GM19397 (cell line): Measurements from ENCODE around the gene BCAT1.

Experiments
- ATAC-seq: cut with Tn5 transposase; IDR thresholded peaks from one replicate; pipeline ENCODE4 v1.9.1; 2021; ENCODE audit warnings: mild to moderate bottlenecking, moderate library complexity; ENCODE audit not compliant: unreplicated experiment

The BCAT1 gene

DNA sequence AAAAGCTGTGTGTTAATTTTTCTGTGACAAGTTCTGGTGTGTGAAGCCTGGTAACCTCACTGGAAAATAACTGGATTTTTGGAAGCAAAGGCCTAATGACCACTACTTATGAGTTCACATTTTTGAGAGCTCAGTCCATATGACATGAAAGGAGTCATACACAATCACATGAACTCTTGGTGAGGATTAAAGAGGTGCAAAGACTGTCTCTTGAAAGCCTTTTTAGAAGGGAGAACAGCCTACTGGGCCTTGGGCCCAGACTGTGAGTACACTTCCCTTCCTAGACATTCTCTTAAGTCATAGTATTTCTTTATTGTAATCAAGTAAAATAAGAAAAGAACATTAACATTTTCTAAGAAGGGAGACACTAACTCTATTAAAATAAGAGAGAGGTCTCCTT, 176.1 kb downstream of the BCAT1 start:
- no peak for ATAC-seq

DNA sequence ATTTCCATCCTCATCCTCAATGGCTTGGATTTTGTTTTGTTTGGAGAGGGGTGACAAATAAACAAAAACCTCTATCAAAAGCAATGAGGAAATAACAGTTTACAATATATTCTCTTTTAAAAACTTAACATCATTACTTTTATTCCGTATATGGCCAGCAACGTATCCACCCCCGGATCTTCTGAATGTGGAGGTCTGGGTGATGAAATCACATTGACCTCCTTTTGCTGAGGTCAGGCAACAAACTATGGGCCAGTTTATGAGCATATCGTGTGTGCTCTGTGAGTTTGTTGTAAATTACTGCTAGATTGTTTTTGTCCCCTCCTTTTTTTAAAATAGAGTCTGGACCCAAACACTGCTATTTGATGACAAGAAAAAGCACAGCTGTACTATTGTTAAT, 178.1 kb downstream of the BCAT1 start:
- ATAC-seq: no peak

DNA sequence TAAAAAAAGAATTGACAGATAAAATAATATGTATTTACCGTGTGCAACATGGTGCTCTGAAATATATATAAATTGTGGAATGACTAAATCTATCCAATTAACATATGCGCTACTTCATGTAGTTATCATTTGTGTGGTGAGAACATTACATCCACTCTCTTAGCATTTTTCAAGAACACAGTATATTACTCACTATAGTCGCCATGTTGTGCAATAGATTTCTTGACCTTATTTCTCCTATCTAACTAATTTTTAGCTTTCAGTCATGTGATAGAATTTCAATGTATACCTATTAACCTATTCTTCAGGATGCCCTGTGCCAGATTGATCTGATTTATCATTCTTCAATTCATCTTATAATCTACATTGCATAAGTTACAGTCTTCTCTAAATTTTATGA, 178.6 kb downstream of the BCAT1 start:
- no peak for ATAC-seq

DNA sequence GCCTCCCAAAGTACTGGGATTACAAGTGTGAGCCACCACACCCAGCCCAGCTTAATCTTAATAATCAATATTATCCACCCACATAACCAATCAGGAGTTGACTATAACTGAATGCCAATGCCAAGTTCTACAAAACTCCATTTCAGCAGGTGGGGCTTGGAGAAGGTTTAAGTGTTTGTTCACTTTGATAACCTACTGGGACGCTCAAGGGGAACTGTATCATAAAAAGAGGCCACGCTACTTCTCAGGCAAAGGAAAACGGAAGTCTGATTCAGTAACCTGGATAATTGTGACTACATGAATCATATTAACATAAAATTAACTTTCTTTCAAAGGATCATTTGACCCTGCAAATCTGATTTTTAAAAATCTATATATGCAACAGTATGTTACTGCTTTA, 179.2 kb downstream of the BCAT1 start:
- no peak for ATAC-seq

DNA sequence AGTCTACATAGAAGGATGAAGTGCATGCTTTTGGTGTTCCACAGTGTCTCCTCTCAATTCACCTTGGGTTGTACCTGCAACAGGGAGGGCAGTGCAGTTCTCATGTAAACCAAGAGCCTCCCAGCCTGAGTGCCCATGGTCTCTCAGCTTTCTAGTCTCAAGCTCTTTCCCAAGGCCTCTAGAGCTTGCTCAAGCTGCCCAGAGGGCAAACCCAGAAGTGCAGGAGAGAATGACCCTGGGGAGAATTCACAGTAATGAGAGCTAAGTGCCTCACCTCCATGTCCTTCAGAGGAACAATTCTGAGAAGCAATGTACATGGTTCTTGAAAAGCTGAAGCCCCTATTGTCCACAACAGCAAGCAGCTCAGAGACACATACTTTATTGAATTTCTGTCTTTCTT, 180.5 kb downstream of the BCAT1 start:
- ATAC-seq: no peak

DNA sequence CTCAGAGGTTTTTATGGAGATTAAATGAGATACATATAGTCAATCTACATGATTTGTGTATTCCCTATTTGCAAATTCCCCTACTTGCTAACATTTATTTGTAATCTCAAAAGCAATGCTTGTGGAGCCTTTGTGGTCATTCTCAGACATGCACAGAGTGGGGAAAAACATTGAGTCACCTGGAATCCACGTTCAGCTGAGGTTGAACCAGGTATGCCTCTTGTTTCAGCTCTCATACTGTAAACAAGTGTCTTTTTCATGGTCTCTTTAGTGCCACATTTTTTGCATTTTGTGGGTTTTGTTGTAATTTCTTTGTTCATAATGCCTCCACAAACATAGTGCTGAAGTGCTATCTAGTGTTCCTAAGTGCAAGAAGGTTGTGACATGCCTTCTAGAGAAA, 181.9 kb downstream of the BCAT1 start:
- no peak for ATAC-seq

DNA sequence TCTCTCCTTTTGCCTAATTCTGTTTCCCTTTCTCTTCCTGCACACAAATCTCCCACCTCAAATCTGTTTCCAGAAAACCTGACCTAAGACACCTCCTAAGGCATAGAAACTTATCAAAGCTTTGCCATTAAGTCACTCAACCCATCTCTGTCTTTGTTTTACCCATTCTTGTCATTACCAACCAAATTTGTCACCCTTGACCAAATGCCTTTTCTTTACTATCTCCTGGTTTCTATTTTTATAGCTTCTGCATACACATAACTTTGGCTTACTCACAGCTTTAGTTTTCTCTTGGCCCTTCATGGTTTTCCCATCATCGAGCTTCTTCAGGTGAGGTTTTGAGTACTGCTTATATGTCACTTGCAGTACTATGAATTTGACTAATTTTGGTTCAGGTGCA, 184.2 kb downstream of the BCAT1 start:
- ATAC-seq: no peak

DNA sequence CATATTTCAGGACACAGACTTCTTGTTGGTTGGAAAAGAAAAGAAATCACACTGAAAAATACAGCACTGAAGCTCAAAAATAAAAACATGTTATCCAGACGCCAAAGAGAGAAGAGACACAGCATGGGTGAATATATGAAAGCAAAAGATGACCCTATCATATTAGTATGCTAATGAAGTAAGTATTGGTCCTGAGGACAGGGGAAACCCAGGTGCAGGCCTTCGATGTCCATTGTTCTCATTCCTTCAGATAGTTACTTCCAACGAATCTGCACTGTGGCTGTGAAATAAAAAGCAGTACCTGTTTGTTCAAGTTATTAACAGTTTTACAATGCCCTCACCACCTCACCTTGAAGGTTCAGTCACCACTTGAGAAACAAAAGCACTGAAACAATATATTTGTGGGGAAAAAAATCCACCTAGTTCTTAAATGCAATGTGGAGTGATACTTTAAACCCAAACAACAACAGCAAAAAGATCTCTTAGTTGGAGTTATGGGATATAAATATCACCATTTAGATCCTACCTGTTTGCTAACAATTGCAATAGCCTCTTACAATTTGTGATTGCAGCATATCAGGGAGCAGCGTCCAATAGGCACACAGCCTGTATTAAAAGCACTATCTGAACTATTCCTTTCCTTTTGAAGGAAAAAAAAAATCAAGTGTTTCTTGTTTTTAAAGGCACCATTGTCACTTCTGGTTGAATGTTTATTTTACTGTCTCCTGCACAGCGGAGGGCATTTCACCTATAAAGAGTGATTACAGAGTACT, 188.1 kb downstream of the BCAT1 start:
- ATAC-seq: no peak

DNA sequence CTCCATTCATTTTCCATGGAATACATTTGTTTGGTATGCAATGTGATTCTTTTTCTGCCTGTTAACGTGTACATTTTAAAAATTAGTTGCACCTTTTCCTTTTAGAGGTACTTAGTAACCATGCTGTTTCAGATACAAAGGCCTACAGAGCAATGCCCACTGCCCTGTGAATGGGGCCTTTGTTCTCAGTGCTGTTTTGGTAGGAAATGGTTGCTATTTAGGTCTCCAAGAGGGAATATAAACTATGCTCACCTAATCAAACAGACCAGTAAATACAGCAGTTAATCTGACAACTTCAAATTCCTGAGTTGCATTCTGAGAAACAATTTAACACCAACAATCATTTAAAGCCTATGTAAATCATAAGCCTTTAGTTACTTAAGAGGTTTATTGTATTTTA, 188.7 kb downstream of the BCAT1 start:
- ATAC-seq: no peak
